Measurements from ENCODE around the gene OSBPL3. TPM values are rescaled to one million over a fixed set of nuclear protein-coding genes. Genes with fewer than 3 reads are reported as not detected.

Gene OSBPL3
- polyA plus RNA-seq, 1 of the 3 experiments (the other 2 are of a cell fraction) = 23.2 TPM

GRCh38 chr7:24778543-24779282, 201.3 kb downstream of the OSBPL3 start:
- CTCF ChIA-PET = interaction anchor here (0.8 to 3.3 kb wide), 5 partner anchors 28 to 315 kb away, joined by 3 to 20 read pairs (median 4); no protein-coding TSS in a partner anchor
- TF ChIP-seq, protein P1, sequence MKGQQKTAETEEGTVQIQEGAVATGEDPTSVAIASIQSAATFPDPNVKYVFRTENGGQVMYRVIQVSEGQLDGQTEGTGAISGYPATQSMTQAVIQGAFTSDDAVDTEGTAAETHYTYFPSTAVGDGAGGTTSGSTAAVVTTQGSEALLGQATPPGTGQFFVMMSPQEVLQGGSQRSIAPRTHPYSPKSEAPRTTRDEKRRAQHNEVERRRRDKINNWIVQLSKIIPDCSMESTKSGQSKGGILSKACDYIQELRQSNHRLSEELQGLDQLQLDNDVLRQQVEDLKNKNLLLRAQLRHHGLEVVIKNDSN (IDR thresholded peaks at IDR 0.05; ENCODE audit: borderline replicate concordance, low read depth) = no peak
- TF ChIP-seq TAF1 (IDR thresholded peaks at IDR 0.05; ENCODE audit: borderline replicate concordance, low read depth, low read length) (no peak), SMC3 (IDR thresholded peaks at IDR 0.05; ENCODE audit: low read depth, low read length) (no peak), TCF12 (IDR thresholded peaks at IDR 0.05) (no peak), MEF2A (IDR thresholded peaks at IDR 0.05; ENCODE audit: borderline replicate concordance, low read depth) (no peak), JUND (IDR thresholded peaks at IDR 0.05) (no peak), POLR2AphosphoS5 (IDR thresholded peaks at IDR 0.05; ENCODE audit: low read depth, low read length) (no peak), CHD2 (IDR thresholded peaks at IDR 0.05; ENCODE audit: low read length, partially characterized antibody) (no peak), EZH2phosphoT487 (IDR thresholded peaks at IDR 0.05; ENCODE audit: borderline replicate concordance, low read depth) (no peak), ELF1 (IDR thresholded peaks at IDR 0.05) (no peak), SIN3A (IDR thresholded peaks at IDR 0.05; ENCODE audit: borderline replicate concordance, low read depth, low read length) (no peak), RXRA (IDR thresholded peaks at IDR 0.05; ENCODE audit: borderline replicate concordance, low read depth) (no peak), FOSL2 (IDR thresholded peaks at IDR 0.05; ENCODE audit: borderline replicate concordance, low read depth) (no peak), RAD21 (IDR thresholded peaks at IDR 0.05; ENCODE audit: low read length) (no peak), EP300 (IDR thresholded peaks at IDR 0.05; ENCODE audit: borderline replicate concordance in 1 of 2, low read depth in 1 of 2, low read length in 1 of 2) (no peak), MXI1 (IDR thresholded peaks at IDR 0.05; ENCODE audit: low read depth, low read length) (no peak), GATA2 (CRISPR knock-in tag; IDR thresholded peaks at IDR 0.05) (no peak)
- TF ChIP-seq, protein P2, sequence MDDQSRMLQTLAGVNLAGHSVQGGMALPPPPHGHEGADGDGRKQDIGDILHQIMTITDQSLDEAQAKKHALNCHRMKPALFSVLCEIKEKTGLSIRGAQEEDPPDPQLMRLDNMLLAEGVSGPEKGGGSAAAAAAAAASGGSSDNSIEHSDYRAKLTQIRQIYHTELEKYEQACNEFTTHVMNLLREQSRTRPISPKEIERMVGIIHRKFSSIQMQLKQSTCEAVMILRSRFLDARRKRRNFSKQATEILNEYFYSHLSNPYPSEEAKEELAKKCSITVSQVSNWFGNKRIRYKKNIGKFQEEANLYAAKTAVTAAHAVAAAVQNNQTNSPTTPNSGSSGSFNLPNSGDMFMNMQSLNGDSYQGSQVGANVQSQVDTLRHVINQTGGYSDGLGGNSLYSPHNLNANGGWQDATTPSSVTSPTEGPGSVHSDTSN (IDR thresholded peaks at IDR 0.05) = no peak
- TF ChIP-seq, protein P3, sequence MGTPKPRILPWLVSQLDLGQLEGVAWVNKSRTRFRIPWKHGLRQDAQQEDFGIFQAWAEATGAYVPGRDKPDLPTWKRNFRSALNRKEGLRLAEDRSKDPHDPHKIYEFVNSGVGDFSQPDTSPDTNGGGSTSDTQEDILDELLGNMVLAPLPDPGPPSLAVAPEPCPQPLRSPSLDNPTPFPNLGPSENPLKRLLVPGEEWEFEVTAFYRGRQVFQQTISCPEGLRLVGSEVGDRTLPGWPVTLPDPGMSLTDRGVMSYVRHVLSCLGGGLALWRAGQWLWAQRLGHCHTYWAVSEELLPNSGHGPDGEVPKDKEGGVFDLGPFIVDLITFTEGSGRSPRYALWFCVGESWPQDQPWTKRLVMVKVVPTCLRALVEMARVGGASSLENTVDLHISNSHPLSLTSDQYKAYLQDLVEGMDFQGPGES (IDR thresholded peaks at IDR 0.05; ENCODE audit: low read depth, low read length) = no peak
- TF ChIP-seq, protein P4, sequence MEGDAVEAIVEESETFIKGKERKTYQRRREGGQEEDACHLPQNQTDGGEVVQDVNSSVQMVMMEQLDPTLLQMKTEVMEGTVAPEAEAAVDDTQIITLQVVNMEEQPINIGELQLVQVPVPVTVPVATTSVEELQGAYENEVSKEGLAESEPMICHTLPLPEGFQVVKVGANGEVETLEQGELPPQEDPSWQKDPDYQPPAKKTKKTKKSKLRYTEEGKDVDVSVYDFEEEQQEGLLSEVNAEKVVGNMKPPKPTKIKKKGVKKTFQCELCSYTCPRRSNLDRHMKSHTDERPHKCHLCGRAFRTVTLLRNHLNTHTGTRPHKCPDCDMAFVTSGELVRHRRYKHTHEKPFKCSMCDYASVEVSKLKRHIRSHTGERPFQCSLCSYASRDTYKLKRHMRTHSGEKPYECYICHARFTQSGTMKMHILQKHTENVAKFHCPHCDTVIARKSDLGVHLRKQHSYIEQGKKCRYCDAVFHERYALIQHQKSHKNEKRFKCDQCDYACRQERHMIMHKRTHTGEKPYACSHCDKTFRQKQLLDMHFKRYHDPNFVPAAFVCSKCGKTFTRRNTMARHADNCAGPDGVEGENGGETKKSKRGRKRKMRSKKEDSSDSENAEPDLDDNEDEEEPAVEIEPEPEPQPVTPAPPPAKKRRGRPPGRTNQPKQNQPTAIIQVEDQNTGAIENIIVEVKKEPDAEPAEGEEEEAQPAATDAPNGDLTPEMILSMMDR (IDR thresholded peaks at IDR 0.05) = no peak
- DNase-seq = no peak
- Histone ChIP-seq H3K9ac (no peak overlapping the region), H3K27ac (ENCODE audit: low read depth in 2 of 2, low read length in 1 of 2) (peak overlapping the region in 1 of 2 experiments; percentile 45; a peak in 2 of 4 replicates), H3K4me3 (ENCODE audit: low read depth in 2 of 2, low read length in 1 of 2) (no peak overlapping the region), H3K36me3 (replicated peaks in 1 of 2; ENCODE audit: control insufficient read depth in 1 of 2, insufficient read depth in 2 of 2, low read length in 1 of 2) (no peaks in the 10 kb centered on the region), H3K9me2 (no peaks in the 10 kb centered on the region), H3K79me2 (ENCODE audit: insufficient read depth) (no peaks in the 10 kb centered on the region), H4K20me1 (ENCODE audit: insufficient read depth) (no peaks in the 10 kb centered on the region), H3F3A (replicated peaks; ENCODE audit: insufficient read depth) (no peaks in the 10 kb centered on the region), H3K9me3 (no peaks in the 10 kb centered on the region), H3K4me1 (ENCODE audit: control insufficient read depth in 1 of 2, insufficient read depth in 2 of 2, low read depth in 1 of 2, low read length in 1 of 2) (peaks cover 0 to 8% of the 10 kb centered on the region in 2 experiments; a peak in 1 of 4 replicates), H3K27me3 (ENCODE audit: insufficient read depth) (no peaks in the 10 kb centered on the region), H3K4me2 (0 out of 2 replicates have a peak overlapping the region, but pooled peaks have one; percentile 4), H2AFZ (ENCODE audit: low read depth) (no peak overlapping the region)
- POLR2A ChIA-PET = no interaction called here
- WGBS (ENCODE audit: low lambda C conversion rate) = 83% methylated on average over 9 of the region's 9 CpGs

All from SK-N-SH (cell line).